Measurements from ENCODE around the gene APBA1.

APBA1 gene

DNA sequence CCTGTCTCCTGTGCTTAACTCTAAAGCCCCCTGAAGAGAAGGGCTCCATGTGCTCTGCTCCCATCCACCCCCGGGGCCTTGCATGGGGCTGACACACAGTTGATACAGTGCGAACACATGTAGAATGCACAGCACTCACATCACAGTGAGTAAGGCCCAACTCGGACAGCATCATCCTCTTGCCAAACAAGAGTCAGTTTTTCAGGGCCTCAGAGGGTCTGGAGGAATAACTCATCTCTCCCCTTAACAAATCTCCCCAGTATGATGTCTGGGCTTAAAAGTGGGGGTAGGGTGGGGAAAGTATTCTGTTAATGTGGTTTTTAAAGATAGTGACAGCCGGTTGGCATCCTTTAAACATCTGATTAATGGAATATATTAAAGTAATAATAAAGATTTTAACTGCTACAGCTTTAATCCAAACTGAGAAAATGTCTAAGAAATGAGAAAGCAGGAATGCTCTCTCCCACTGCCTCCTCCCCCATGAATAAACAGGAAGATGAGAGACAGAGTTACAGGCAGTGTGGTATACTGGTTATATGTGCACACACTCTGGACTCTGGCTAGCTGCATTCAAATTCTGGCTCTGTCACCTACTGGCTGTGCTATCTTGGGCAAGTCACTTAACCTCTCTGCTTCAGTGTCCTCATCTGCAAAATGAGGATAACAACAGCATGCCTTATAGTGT, 22.5 kb downstream of the APBA1 start:
- DNase-seq (ENCODE audit: low read depth) = peak; percentile 63
- TF ChIP-seq, protein P1, sequence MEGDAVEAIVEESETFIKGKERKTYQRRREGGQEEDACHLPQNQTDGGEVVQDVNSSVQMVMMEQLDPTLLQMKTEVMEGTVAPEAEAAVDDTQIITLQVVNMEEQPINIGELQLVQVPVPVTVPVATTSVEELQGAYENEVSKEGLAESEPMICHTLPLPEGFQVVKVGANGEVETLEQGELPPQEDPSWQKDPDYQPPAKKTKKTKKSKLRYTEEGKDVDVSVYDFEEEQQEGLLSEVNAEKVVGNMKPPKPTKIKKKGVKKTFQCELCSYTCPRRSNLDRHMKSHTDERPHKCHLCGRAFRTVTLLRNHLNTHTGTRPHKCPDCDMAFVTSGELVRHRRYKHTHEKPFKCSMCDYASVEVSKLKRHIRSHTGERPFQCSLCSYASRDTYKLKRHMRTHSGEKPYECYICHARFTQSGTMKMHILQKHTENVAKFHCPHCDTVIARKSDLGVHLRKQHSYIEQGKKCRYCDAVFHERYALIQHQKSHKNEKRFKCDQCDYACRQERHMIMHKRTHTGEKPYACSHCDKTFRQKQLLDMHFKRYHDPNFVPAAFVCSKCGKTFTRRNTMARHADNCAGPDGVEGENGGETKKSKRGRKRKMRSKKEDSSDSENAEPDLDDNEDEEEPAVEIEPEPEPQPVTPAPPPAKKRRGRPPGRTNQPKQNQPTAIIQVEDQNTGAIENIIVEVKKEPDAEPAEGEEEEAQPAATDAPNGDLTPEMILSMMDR (conservative IDR thresholded peaks at IDR 0.05; ENCODE audit: control insufficient read depth, insufficient read depth, low read depth, low read length) = no peak
- no peak overlapping the region for H3K4me3 ChIP-seq (ENCODE audit: control insufficient read depth, low read depth, low read length)

DNA sequence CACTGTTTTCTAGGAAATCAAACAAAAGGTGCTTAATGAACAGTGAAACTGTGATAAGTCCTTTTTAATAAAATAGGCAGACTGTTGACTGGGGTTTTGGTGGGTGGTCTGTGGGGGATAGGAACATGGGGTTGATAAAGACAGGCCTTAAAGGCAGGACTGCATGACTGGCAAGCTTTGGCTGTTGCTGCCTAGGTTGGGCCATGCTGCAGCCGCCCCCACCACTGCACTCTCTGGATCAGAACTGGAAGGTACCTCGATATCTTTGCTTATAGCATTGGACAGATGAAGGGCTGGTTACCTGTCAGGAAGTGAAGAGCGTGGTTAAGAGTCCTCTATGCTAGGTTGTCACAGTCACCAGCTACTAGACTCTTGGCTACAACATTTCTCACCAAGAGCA, 24.4 kb downstream of the APBA1 start:
- no peak for DNase-seq (ENCODE audit: low read depth)
- H3K4me3 ChIP-seq (ENCODE audit: control insufficient read depth, low read depth, low read length) = no peak overlapping the region
- TF ChIP-seq, protein P1 (conservative IDR thresholded peaks at IDR 0.05; ENCODE audit: control insufficient read depth, insufficient read depth, low read depth, low read length) = no peak

DNA sequence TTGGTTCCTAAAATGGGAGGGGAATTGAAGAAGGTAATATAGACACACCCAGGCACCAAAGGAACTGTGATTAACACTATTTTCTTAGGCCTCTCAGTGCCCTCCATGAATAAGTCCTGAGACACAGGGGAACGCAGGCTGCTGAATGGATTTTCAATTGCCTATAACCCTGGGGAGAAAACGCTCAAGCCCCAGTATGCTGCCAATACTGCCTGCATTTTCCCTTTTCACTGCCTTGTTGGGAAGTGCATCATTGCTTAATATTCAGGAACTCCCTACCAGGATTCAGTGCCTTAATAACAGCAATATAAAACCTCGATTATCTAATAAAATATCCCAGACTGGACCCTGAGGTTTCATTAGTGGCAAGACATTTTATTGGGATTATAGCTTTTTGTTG, 25.4 kb downstream of the APBA1 start:
- TF ChIP-seq, protein P1 (conservative IDR thresholded peaks at IDR 0.05; ENCODE audit: control insufficient read depth, insufficient read depth, low read depth, low read length) = no peak
- no peak for DNase-seq (ENCODE audit: low read depth)

DNA sequence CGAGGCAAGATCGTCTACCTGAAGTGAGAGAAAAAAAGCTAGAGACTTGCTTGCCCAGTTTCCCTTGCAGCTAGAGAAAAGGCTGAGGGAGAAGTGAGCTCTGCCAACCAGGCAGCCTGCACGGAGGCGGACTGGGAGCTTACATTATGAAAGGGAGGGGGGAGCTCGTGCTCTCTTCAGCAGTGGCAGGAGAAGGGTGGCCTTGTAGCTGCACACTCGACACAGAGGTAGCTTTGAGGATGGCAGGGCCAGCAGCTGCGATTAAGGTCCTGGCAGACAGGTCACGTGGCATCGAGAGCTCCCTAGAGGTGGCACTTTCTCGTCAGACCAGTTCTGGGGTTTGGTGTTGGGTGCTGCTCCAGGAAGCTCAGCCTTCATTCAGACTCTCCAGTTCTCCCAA, 26.7 kb downstream of the APBA1 start:
- no peak for DNase-seq (ENCODE audit: low read depth)
- TF ChIP-seq, protein P1 (conservative IDR thresholded peaks at IDR 0.05; ENCODE audit: control insufficient read depth, insufficient read depth, low read depth, low read length) = no peak
- no peak overlapping the region for H3K4me3 ChIP-seq (ENCODE audit: control insufficient read depth, low read depth, low read length)

More for the DNA sequence above, 25.4 kb downstream of the APBA1 start:
- no peak overlapping the region for H3K4me3 ChIP-seq (ENCODE audit: control insufficient read depth, low read depth, low read length)

DNA sequence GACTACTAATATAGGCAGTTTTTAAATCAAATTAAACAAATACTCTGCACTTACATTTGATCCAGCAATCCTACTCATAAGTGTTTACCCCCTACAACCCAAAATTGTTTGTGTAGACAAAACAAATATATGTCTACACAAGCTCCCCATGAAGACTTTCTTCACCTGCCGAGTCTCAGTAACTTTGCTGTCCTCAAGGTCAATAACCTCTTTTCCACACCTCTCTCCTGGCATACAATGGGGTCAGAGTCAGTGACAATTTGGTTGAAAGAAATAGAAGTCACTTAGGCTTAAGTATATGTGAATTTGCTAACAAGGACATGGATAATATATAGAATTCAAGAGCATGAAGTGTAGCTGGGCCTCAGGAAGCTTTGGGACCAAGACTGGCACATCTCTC, 29.1 kb downstream of the APBA1 start:
- no peak for DNase-seq (ENCODE audit: low read depth)
- TF ChIP-seq, protein P1 (conservative IDR thresholded peaks at IDR 0.05; ENCODE audit: control insufficient read depth, insufficient read depth, low read depth, low read length) = no peak
- no peak overlapping the region for H3K4me3 ChIP-seq (ENCODE audit: control insufficient read depth, low read depth, low read length)

DNA sequence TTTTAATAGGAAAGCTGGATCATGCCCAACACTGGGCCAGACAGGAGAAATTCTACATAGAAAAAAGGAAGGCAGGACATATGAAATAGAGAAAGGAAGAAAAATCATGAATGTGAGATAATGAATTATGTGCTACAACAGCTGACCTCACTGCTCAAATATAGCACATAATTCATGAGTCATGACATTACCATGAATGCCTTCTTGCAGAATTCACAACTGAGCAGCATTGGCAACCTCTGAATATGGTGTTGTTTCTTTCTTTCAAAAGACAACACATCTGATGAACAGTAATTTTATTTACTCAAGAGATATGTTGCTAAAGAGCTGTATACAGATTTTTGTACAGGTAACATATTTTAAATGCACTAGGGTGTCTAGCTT, 34.4 kb downstream of the APBA1 start:
- no peak overlapping the region for H3K4me3 ChIP-seq (ENCODE audit: control insufficient read depth, low read depth, low read length)
- TF ChIP-seq, protein P1 (conservative IDR thresholded peaks at IDR 0.05; ENCODE audit: control insufficient read depth, insufficient read depth, low read depth, low read length) = no peak
- peak; percentile 68 for DNase-seq (ENCODE audit: low read depth)
